IPS-18a (cell line): Measurements from ENCODE around the gene BCAP31.

Experiments
- H3K27ac ChIP-seq: one replicate; pipeline ENCODE4 v1.5.1; 2013; ENCODE audit warnings: low read length
- H3K27me3 ChIP-seq: one replicate; pipeline ENCODE4 v1.6.1; 2013; ENCODE audit warnings: mild to moderate bottlenecking, low read length; ENCODE audit not compliant: control insufficient read depth, insufficient read depth
- H3K36me3 ChIP-seq: one replicate; pipeline ENCODE4 v1.6.1; 2013; ENCODE audit warnings: low read depth, low read length; ENCODE audit not compliant: control insufficient read depth
- H3K4me1 ChIP-seq: one replicate; pipeline ENCODE4 v1.6.1; 2013; ENCODE audit warnings: low read depth, low read length; ENCODE audit not compliant: control insufficient read depth
- H3K4me3 ChIP-seq: one replicate; pipeline ENCODE4 v1.5.1; 2013; ENCODE audit warnings: low read length
- H3K9ac ChIP-seq: one replicate; pipeline ENCODE4 v1.6.1; 2013; ENCODE audit warnings: mild to moderate bottlenecking, low read length, moderate library complexity
- H3K9me3 ChIP-seq: one replicate; pipeline ENCODE4 v1.6.1; 2013; ENCODE audit warnings: low read depth, low read length; ENCODE audit not compliant: control insufficient read depth

Gene BCAP31

DNA sequence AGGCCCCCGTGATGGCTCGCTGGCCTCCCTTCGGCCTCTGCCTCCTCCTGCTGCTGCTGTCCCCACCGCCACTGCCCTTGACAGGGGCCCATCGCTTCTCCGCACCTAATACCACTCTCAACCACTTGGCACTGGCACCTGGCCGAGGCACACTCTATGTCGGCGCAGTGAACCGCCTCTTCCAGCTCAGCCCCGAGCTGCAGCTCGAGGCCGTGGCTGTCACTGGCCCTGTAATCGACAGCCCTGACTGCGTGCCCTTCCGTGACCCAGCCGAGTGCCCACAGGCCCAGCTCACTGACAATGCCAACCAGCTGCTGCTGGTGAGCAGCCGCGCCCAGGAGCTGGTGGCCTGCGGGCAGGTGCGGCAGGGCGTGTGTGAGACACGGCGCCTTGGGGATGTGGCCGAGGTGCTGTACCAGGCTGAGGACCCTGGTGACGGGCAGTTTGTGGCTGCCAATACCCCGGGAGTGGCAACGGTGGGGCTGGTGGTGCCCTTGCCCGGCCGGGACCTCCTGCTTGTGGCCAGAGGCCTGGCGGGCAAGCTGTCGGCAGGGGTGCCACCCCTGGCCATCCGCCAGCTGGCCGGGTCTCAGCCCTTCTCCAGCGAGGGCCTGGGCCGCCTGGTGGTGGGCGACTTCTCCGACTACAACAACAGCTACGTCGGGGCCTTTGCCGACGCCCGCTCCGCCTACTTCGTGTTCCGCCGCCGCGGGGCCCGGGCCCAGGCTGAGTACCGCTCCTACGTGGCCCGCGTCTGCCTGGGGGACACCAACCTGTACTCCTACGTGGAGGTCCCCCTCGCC, 42.9 kb upstream of the BCAP31 start:
- H3K36me3 ChIP-seq, result no peaks in the 10 kb centered on the region
- H3K9me3 ChIP-seq, result no peaks in the 10 kb centered on the region
- no peaks in the 10 kb centered on the region for H3K27me3 ChIP-seq
- no peak overlapping the region for H3K27ac ChIP-seq
- no peak overlapping the region for H3K9ac ChIP-seq
- H3K4me3 ChIP-seq, result no peak overlapping the region
- no peaks in the 10 kb centered on the region for H3K4me1 ChIP-seq

DNA sequence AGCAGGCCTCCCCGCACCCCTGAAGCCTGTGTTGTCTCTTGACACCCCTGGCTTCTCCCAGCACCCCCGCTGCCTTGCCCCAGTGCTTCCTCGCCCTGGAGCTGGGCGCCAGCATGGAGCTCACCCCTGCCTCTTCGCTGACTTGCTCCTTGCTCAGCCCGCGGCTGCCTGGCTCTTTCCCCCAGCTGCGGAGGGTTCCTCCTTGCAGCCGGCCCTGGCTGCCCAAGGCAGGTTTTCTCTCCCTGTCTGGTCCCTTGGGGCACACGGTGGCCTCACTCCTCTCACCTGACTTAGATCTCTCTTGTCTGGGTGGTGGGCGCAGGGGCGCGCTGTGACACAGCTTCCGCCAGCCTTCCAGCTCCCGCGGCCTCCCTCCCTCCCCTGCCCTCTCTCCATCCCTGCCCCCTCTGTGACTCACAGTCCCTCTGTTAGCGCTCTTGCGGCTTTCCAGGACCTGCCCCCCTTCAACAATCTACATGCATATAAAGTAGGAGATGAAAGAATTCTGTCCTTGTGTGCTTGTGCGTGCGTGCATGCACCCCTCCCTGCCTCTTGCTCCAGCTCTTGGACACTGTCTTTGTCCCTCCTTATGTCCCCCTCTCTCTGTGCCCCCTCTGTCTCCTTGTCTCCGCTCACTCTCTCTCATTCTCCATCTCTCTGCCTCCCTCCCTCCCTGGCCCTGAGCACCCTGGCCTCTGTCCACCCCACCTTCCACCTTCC, 42.1 kb upstream of the BCAP31 start:
- Histone ChIP-seq H3K27ac (no peak overlapping the region), H3K9ac (no peak overlapping the region), H3K27me3 (no peaks in the 10 kb centered on the region), H3K36me3 (no peaks in the 10 kb centered on the region), H3K4me1 (no peaks in the 10 kb centered on the region), H3K9me3 (no peaks in the 10 kb centered on the region), H3K4me3 (no peak overlapping the region)

- H3K9ac ChIP-seq, result no peak overlapping the region
- H3K27ac ChIP-seq, result no peak overlapping the region
- H3K9me3 ChIP-seq, result no peaks in the 10 kb centered on the region
- no peaks in the 10 kb centered on the region for H3K27me3 ChIP-seq
- H3K4me3 ChIP-seq, result no peak overlapping the region
- no peaks in the 10 kb centered on the region for H3K36me3 ChIP-seq
- no peaks in the 10 kb centered on the region for H3K4me1 ChIP-seq
These were observed 41.2 kb upstream of the BCAP31 start for GRCh38 chrX:153765138-153766079.

GRCh38 chrX:153764786-153765137, 40.6 kb upstream of the BCAP31 start:
- Histone ChIP-seq H3K4me3 (no peak overlapping the region), H3K9me3 (no peaks in the 10 kb centered on the region), H3K27me3 (no peaks in the 10 kb centered on the region), H3K27ac (no peak overlapping the region), H3K9ac (no peak overlapping the region), H3K4me1 (no peaks in the 10 kb centered on the region), H3K36me3 (no peaks in the 10 kb centered on the region)

DNA sequence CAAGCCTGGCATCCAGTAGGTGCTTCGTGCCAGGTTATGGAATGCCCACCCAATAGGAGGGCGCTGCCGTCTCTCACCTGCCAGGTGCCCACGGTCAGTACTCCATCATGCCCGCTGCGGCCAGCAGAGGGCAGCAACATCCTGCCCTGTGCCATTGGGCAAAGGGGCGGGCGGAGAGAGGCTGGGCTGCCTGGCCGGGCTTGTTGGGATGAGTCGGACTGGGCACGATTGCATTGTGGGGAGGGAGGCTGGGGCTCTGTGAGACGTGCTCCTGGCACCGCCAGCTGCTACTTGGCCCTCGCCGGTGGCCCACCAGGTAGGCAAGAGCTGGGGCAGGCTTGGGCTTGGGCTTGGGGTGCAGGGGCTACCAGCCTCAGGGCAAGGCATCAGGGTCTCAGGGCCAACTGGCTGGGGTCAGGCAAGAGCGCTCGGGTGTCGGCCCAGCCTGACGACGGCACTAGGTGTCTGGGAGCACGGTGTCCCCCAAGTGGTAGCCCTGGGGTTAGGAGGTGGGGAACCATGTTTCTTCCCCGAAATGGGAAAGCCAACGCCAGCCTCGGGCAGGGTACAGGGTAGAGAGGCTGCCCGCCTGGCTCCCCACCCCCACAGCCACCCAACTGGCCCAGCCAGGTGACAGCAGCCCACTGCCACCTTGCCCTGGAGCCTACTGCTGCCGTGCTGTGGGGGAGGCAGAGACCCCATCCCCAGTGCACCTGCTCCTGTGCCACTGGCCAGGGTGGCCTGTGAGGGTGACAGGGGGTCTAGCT, 40.0 kb upstream of the BCAP31 start, which contains the start of gene PLXNB3:
Gene PLXNB3 (plus strand): TSS at position 261 of the 767 bp plus-strand sequence. CDS start 1,287 bp downstream, outside the sequence.
- Histone ChIP-seq H3K9ac (no peak within 1 kb of the TSS), H3K36me3 (no peaks in the 10 kb centered on the region), H3K4me3 (no peak within 1 kb of the TSS), H3K4me1 (no peaks in the 10 kb centered on the region), H3K27ac (no peak within 1 kb of the TSS), H3K27me3 (no peaks in the 10 kb centered on the region), H3K9me3 (no peaks in the 10 kb centered on the region)

GRCh38 chrX:153763298-153763932, 39.2 kb upstream of the BCAP31 start:
- no peak overlapping the region for H3K27ac ChIP-seq
- no peak overlapping the region for H3K4me3 ChIP-seq
- H3K9ac ChIP-seq, result no peak overlapping the region
- no peaks in the 10 kb centered on the region for H3K4me1 ChIP-seq
- no peaks in the 10 kb centered on the region for H3K27me3 ChIP-seq
- no peaks in the 10 kb centered on the region for H3K36me3 ChIP-seq
- H3K9me3 ChIP-seq, result no peaks in the 10 kb centered on the region

GRCh38 chrX:153762626-153763173, 38.5 kb upstream of the BCAP31 start:
- Histone ChIP-seq H3K4me3 (no peak overlapping the region), H3K36me3 (no peaks in the 10 kb centered on the region), H3K27ac (no peak overlapping the region), H3K27me3 (no peaks in the 10 kb centered on the region), H3K9me3 (no peaks in the 10 kb centered on the region), H3K9ac (no peak overlapping the region), H3K4me1 (no peaks in the 10 kb centered on the region)

GRCh38 chrX:153761863-153762262, 37.7 kb upstream of the BCAP31 start:
- H3K4me1 ChIP-seq, result no peaks in the 10 kb centered on the region

DNA sequence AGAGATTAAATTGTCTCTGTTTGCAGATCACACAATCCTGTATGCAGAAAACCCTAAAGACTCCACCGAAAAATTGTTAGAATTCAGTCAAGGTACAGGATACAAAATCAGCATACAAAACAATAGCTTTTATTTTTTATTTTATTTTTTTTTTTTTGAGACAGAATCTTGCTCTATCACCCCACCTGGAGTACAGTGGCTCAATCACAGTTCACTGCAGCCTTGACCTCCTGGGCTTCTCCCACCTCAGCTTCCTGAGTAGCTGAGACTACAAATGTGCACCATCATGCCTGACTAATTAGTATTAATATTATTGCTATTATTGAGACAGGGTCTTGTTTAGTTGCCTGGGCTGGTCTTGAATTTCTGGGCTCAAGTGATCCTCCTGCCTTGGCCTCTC, 30.9 kb upstream of the BCAP31 start:
- no peaks in the 10 kb centered on the region for H3K27me3 ChIP-seq
- H3K9ac ChIP-seq, result no peak overlapping the region
- H3K9me3 ChIP-seq, result peaks cover 15% of the 10 kb centered on the region
- H3K27ac ChIP-seq, result no peak overlapping the region
- H3K4me1 ChIP-seq, result no peaks in the 10 kb centered on the region
- H3K4me3 ChIP-seq, result no peak overlapping the region
- no peaks in the 10 kb centered on the region for H3K36me3 ChIP-seq

More at GRCh38 chrX:153761863-153762262, 37.7 kb upstream of the BCAP31 start:
- no peak overlapping the region for H3K9ac ChIP-seq
- no peak overlapping the region for H3K27ac ChIP-seq
- H3K27me3 ChIP-seq, result no peaks in the 10 kb centered on the region
- peaks cover 3% of the 10 kb centered on the region for H3K9me3 ChIP-seq
- no peak overlapping the region for H3K4me3 ChIP-seq
- H3K36me3 ChIP-seq, result no peaks in the 10 kb centered on the region

DNA sequence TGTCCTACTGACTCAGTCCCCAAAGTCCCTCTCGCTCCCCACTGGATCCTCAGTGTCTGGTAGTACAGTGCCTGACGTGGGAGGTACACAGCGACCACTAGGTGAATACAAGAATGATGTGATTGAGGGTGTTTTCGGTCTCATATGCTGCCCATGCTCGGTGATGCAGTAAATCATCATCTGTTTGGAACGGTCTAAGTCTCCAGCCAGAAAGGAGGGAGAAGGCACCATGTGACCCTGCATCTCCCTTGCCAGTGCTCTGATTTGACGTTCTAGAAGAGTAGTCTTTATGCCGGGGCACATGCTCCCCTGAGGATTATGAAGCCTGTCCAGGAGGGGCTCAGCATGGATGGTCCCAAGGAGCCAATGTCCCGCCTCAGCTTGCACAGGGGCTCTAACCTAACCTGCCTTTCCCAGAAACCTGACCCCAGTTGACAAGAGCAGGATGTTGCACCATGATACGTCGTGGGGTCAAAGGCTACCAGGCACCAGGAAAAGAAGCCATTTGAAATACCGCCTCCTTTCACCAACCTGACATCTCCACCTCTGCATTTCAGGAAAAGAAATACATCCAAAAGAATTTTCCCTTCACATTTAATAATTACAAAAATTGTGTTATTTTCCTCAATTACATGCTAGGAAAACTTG, 26.1 kb upstream of the BCAP31 start:
- no peak overlapping the region for H3K4me3 ChIP-seq

More for the DNA sequence above, 26.1 kb upstream of the BCAP31 start:
- no peaks in the 10 kb centered on the region for H3K4me1 ChIP-seq
- H3K9me3 ChIP-seq, result peaks cover 5% of the 10 kb centered on the region
- no peaks in the 10 kb centered on the region for H3K36me3 ChIP-seq
- H3K27ac ChIP-seq, result no peak overlapping the region
- no peaks in the 10 kb centered on the region for H3K27me3 ChIP-seq
- no peak overlapping the region for H3K9ac ChIP-seq
